H1 (cell line): Measurements from ENCODE around the gene ZMYM2. TPM values are rescaled to one million over a fixed set of nuclear protein-coding genes. Genes with fewer than 3 reads are reported as not detected.

Experiments used
- CTCF ChIA-PET: fragments of 300-600 bp; sonication (Branson Sonifier 250); formaldehyde crosslinking; loops from one replicate; lab custom pipeline; 2021; ENCODE audit not compliant: partially characterized antibody; lab: Charles Lee
- POLR2A ChIA-PET: fragments of 300-600 bp; sonication (Branson Sonifier 250); formaldehyde crosslinking; loops from one replicate; lab custom pipeline; 2021; ENCODE audit warnings: inconsistent platforms; ENCODE audit not compliant: partially characterized antibody; lab: Charles Lee
- DNase-seq, 2 experiments: peaks; one replicate each; pipeline versions ENCODE4 v3.0.0 to v3.0.0-alpha.2; 2010 to 2022; ENCODE audit warnings: low spot score in 2 of 2, low read depth in 1 of 2, mixed read lengths in 1 of 2
- FAIRE-seq: peaks from 2 replicates; lab custom pipeline; 2011; peaks lifted over from hg19 to GRCh38; lab: Jason Lieb, UNC
- H2AFZ ChIP-seq: 2 replicates; pipeline ENCODE4 v1.8.1; 2012; ENCODE audit warnings: low read length, inconsistent platforms
- H2AK5ac ChIP-seq: 2 replicates; pipeline ENCODE4 v1.6.1; 2013; ENCODE audit warnings: low read depth, low read length
- H2BK120ac ChIP-seq: replicated peaks from 2 replicates; pipeline ENCODE3; 2013; ENCODE audit warnings: low read depth, low read length, inconsistent platforms
- H2BK12ac ChIP-seq: 2 replicates; pipeline ENCODE4 v1.6.1; 2013; ENCODE audit warnings: low read depth, low read length
- H2BK15ac ChIP-seq: 2 replicates; pipeline ENCODE4 v1.6.1; 2013; ENCODE audit warnings: low read length
- H2BK20ac ChIP-seq: 2 replicates; pipeline ENCODE4 v1.6.1; 2013; ENCODE audit warnings: low read length
- H2BK5ac ChIP-seq: 2 replicates; pipeline ENCODE4 v1.6.1; 2013; ENCODE audit warnings: low read depth, low read length
- H3K14ac ChIP-seq: 2 replicates; pipeline ENCODE4 v1.6.1; 2013; ENCODE audit warnings: inconsistent platforms; ENCODE audit not compliant: insufficient read length
- H3K18ac ChIP-seq: 2 replicates; pipeline ENCODE4 v1.6.1; 2013; ENCODE audit warnings: low read length; ENCODE audit errors: extremely low read depth
- H3K23ac ChIP-seq: 2 replicates; pipeline ENCODE4 v1.6.1; 2013; ENCODE audit warnings: inconsistent platforms; ENCODE audit not compliant: insufficient read length
- H3K23me2 ChIP-seq: 2 replicates; pipeline ENCODE4 v1.6.1; 2013; ENCODE audit warnings: low read depth, low read length
- H3K27ac ChIP-seq: 2 replicates; pipeline ENCODE4 v1.6.1; 2011; ENCODE audit warnings: low read depth, low read length, inconsistent platforms
- H3K27me3 ChIP-seq, 4 experiments: replicated peaks in 1 of 4; 1 replicate in 1 of 4; 2 replicates in 3 of 4; pipeline versions ENCODE4 v1.6.1 to v1.8.1; 2011 to 2013; ENCODE audit warnings: low read length in 3 of 4, mild to moderate bottlenecking in 3 of 4, inconsistent platforms in 2 of 4, mixed read lengths in 2 of 4, moderate library complexity in 1 of 4; ENCODE audit not compliant: control insufficient read depth in 3 of 4, insufficient read depth in 3 of 4; ENCODE audit errors: extremely low read depth in 1 of 4
- H3K36me3 ChIP-seq, 4 experiments: 2 replicates each; pipeline versions ENCODE4 v1.6.1 to v1.8.1; 2011 to 2013; ENCODE audit warnings: mild to moderate bottlenecking in 4 of 4, low read length in 3 of 4, moderate library complexity in 2 of 4, control low read depth in 1 of 4, inconsistent platforms in 1 of 4; ENCODE audit not compliant: insufficient read depth in 4 of 4, control insufficient read depth in 2 of 4
- H3K4ac ChIP-seq: replicated peaks from 2 replicates; pipeline ENCODE3; 2013; ENCODE audit warnings: low read length, low read depth, mixed read lengths, inconsistent platforms; ENCODE audit not compliant: insufficient read length
- H3K4me1 ChIP-seq, 4 experiments: replicated peaks in 1 of 4; 1 replicate in 1 of 4; 2 replicates in 3 of 4; pipeline versions ENCODE4 v1.6.1 to v1.8.1; 2011 to 2013; ENCODE audit warnings: low read length in 3 of 4, inconsistent platforms in 2 of 4, mixed read lengths in 1 of 4; ENCODE audit not compliant: insufficient read depth in 4 of 4, control insufficient read depth in 3 of 4
- H3K4me2 ChIP-seq, 2 experiments: 2 replicates each; pipeline versions ENCODE4 v1.6.1 to v1.8.1; 2011 to 2013; ENCODE audit warnings: low read depth in 2 of 2, low read length in 2 of 2, control low read depth in 1 of 2, inconsistent platforms in 1 of 2, mild to moderate bottlenecking in 1 of 2; ENCODE audit not compliant: insufficient read depth in 1 of 2
- H3K4me3 ChIP-seq, 4 experiments: fragments of 200-600, 300-600 bp in 1 of 4; sonication (generic), shearing (Covaris generic), sonication (Bioruptor Twin) in 1 of 4; 2 replicates each; pipeline versions ENCODE4 v1.5.1 to v1.8.1; 2011 to 2016; ENCODE audit warnings: low read length in 4 of 4, low read depth in 3 of 4, control low read depth in 2 of 4, inconsistent platforms in 2 of 4, mild to moderate bottlenecking in 2 of 4, mixed read lengths in 1 of 4, moderate library complexity in 1 of 4; ENCODE audit not compliant: insufficient read depth in 2 of 4; ENCODE audit errors: extremely low read depth in 1 of 4
- H3K56ac ChIP-seq: replicated peaks from 2 replicates; pipeline ENCODE3; 2013; ENCODE audit warnings: low read depth, mild to moderate bottlenecking, mixed read lengths, low read length, inconsistent platforms; ENCODE audit not compliant: insufficient read length
- H3K79me1 ChIP-seq: 2 replicates; pipeline ENCODE4 v1.6.1; 2013; ENCODE audit warnings: low read depth, low read length, control low read depth
- H3K79me2 ChIP-seq, 2 experiments: 2 replicates each; pipeline versions ENCODE4 v1.6.1 to v1.8.1; 2012 to 2013; ENCODE audit warnings: low read length in 2 of 2, mild to moderate bottlenecking in 2 of 2, inconsistent platforms in 1 of 2; ENCODE audit not compliant: insufficient read depth in 2 of 2, control insufficient read depth in 1 of 2
- H3K9ac ChIP-seq, 4 experiments: replicated peaks in 1 of 4; 1 replicate in 1 of 4; 2 replicates in 3 of 4; pipeline versions ENCODE4 v1.6.1 to v1.8.1; 2011 to 2013; ENCODE audit warnings: low read depth in 3 of 4, low read length in 3 of 4, control low read depth in 2 of 4, mild to moderate bottlenecking in 2 of 4, moderate library complexity in 2 of 4, inconsistent platforms in 1 of 4; ENCODE audit errors: extremely low read depth in 1 of 4
- H3K9me3 ChIP-seq, 2 experiments: 2 replicates each; pipeline versions ENCODE4 v1.6.1 to v1.8.1; 2012 to 2013; ENCODE audit warnings: mild to moderate bottlenecking in 2 of 2, moderate library complexity in 2 of 2, control low read depth in 1 of 2, inconsistent platforms in 1 of 2, low read depth in 1 of 2, low read length in 1 of 2, mixed read lengths in 1 of 2; ENCODE audit not compliant: insufficient read depth in 2 of 2
- H4K20me1 ChIP-seq, 2 experiments: replicated peaks in 1 of 2; 2 replicates each; pipeline versions ENCODE3 to v1.8.1; 2011 to 2013; ENCODE audit warnings: inconsistent platforms in 2 of 2, low read length in 2 of 2, mild to moderate bottlenecking in 1 of 2; ENCODE audit not compliant: insufficient read depth in 2 of 2, control insufficient read depth in 1 of 2
- H4K5ac ChIP-seq: 2 replicates; pipeline ENCODE4 v1.6.1; 2013; ENCODE audit warnings: low read length, low read depth, mixed read lengths, inconsistent platforms; ENCODE audit not compliant: insufficient read length
- H4K8ac ChIP-seq: 2 replicates; pipeline ENCODE4 v1.8.0; 2013; ENCODE audit warnings: mild to moderate bottlenecking, moderate library complexity, low read length, inconsistent platforms; ENCODE audit not compliant: insufficient read depth; ENCODE audit errors: extremely low read depth
- H4K91ac ChIP-seq: replicated peaks from 2 replicates; pipeline ENCODE3; 2013; ENCODE audit warnings: low read length, mixed read lengths, inconsistent platforms; ENCODE audit not compliant: insufficient read length
- CBX8 ChIP-seq: fragments of 300-800, 300-1000 bp; sonication (generic); IDR thresholded peaks from 2 replicates; pipeline ENCODE4 v1.7.1; 2016; ENCODE audit warnings: low read depth, low read length, borderline replicate concordance
- CTBP2 ChIP-seq: IDR thresholded peaks from 2 replicates; pipeline ENCODE4 v1.7.0; 2011; ENCODE audit warnings: borderline replicate concordance, mild to moderate bottlenecking, moderate library complexity, mixed read lengths, low read length; ENCODE audit not compliant: insufficient read depth, insufficient read length
- EP300 ChIP-seq, 2 experiments: IDR thresholded peaks; 1 replicate in 1 of 2; 2 replicates in 1 of 2; pipeline ENCODE4 v1.6.1; 2011 to 2012; ENCODE audit warnings: low read depth in 2 of 2, low read length in 2 of 2, mild to moderate bottlenecking in 2 of 2, borderline replicate concordance in 1 of 2, inconsistent platforms in 1 of 2, moderate library complexity in 1 of 2
- NRF1 ChIP-seq: IDR thresholded peaks from 2 replicates; pipeline ENCODE4 v1.6.1; 2011; ENCODE audit warnings: mild to moderate bottlenecking, low read depth, low read length, improper control_type of control experiment
- POLR2AphosphoS5 ChIP-seq: IDR thresholded peaks from 2 replicates; pipeline ENCODE4 v1.6.1; 2011; ENCODE audit warnings: low read depth, low read length
- RNF2 ChIP-seq: fragments of 200-900, 300-1000 bp; sonication (generic); IDR thresholded peaks from 2 replicates; pipeline ENCODE4 v1.7.1; 2016; ENCODE audit warnings: borderline replicate concordance, low read depth, mild to moderate bottlenecking, antibody characterized with exemption, low read length; ENCODE audit not compliant: poor library complexity, severe bottlenecking; ENCODE audit errors: missing control alignments
- SIX5 ChIP-seq: IDR thresholded peaks from 2 replicates; pipeline ENCODE4 v1.6.1; 2011; ENCODE audit warnings: mild to moderate bottlenecking, low read depth, low read length
- SUZ12 ChIP-seq: fragments of 200-600 bp; sonication (generic); IDR thresholded peaks from 2 replicates; pipeline ENCODE4 v1.6.1; 2012; ENCODE audit warnings: mild to moderate bottlenecking, inconsistent platforms, low read length, moderate library complexity, mixed read lengths
- ZNF274 ChIP-seq: IDR thresholded peaks from 2 replicates; pipeline ENCODE4 v1.7.0; 2012; ENCODE audit warnings: low read length, borderline replicate concordance; ENCODE audit errors: extremely low read depth
- polyA plus RNA-seq, 7 experiments: library from polyadenylated mRNA; depleted of rRNA in 3 of 7; stranded (reverse) in 5 of 7; unstranded in 2 of 7; fragments of >200 nt in 5 of 7; fragments of 200-250 nt in 2 of 7; gene quantifications; 1 replicate in 5 of 7; 2 replicates in 1 of 7; 4 replicates in 1 of 7; pipeline versions ENCODE4 v1.2.1 to v1.2.3, GENCODE V29; 2011 to 2013; ENCODE audit warnings: missing spikeins in 2 of 7, mixed read lengths in 2 of 7
- total RNA-seq: library from RNA; stranded (reverse); fragmentation: NEBNext Ultra II Directional; extraction: Animal tissue kit (Norgen Biotek cat#: 25700); gene quantifications from 2 replicates; pipeline ENCODE4 v1.2.1, GENCODE V29; 2021
- TF ChIP-seq, protein P1 (sequence below): IDR thresholded peaks from 2 replicates; pipeline ENCODE4 v1.6.1; 2012; ENCODE audit warnings: low read length, inconsistent platforms
- TF ChIP-seq, protein P2 (sequence below): IDR thresholded peaks from 2 replicates; pipeline ENCODE4 v1.6.1; 2011; ENCODE audit warnings: low read length, improper control_type of control experiment

ZMYM2 gene
- total and polyA plus RNA-seq, 2 of the 8 experiments (the other 6 are each of a cell fraction or from before 2014, with no cell fraction given): 41.2 to 159 TPM

DNA sequence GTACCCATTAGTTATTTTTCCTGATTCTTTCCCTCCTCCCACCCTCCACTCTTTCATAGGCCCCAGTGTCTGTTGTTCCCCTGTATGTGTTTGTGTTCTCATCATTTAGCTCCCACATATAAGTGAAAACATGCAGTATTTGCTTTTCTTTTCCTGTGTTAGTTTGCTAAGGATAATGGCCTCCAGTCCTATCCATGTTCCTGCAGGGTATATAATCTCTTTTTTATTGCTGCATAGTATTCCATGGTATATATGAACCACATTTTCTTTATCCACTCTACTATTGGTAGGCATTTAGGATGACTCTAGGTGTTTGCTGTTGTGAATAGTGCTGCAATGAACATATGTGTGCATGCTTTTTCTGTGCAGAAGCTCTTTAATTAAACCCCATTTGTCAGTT is 79.4 kb downstream of the ZMYM2 start:
- peaks cover 0 to 63% (median 24%) of the 10 kb centered on the region in 4 experiments; a peak in 6 of 8 replicates for H3K36me3 ChIP-seq
- CTCF ChIA-PET: no interaction called here
- no peak for TF ChIP-seq SIX5
- TF ChIP-seq CBX8: no peak
- TF ChIP-seq NRF1: no peak
- no peak for TF ChIP-seq EP300 (IDR thresholded peaks at IDR 0.05; ENCODE audit: borderline replicate concordance in 1 of 2, low read depth in 2 of 2, low read length in 2 of 2)
- TF ChIP-seq, protein P1, sequence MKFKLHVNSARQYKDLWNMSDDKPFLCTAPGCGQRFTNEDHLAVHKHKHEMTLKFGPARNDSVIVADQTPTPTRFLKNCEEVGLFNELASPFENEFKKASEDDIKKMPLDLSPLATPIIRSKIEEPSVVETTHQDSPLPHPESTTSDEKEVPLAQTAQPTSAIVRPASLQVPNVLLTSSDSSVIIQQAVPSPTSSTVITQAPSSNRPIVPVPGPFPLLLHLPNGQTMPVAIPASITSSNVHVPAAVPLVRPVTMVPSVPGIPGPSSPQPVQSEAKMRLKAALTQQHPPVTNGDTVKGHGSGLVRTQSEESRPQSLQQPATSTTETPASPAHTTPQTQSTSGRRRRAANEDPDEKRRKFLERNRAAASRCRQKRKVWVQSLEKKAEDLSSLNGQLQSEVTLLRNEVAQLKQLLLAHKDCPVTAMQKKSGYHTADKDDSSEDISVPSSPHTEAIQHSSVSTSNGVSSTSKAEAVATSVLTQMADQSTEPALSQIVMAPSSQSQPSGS: no peak
- TF ChIP-seq, protein P2, sequence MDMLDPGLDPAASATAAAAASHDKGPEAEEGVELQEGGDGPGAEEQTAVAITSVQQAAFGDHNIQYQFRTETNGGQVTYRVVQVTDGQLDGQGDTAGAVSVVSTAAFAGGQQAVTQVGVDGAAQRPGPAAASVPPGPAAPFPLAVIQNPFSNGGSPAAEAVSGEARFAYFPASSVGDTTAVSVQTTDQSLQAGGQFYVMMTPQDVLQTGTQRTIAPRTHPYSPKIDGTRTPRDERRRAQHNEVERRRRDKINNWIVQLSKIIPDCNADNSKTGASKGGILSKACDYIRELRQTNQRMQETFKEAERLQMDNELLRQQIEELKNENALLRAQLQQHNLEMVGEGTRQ: no peak
- no peak for TF ChIP-seq ZNF274
- no peak for TF ChIP-seq RNF2
- TF ChIP-seq POLR2AphosphoS5: no peak
- TF ChIP-seq SUZ12: no peak
- TF ChIP-seq CTBP2: no peak

More for the DNA sequence above, 79.4 kb downstream of the ZMYM2 start:
- Histone ChIP-seq H3K4me2 (no peak overlapping the region), H3K4ac (no peak overlapping the region), H2BK15ac (no peak overlapping the region), H3K4me1 (no peaks in the 10 kb centered on the region), H4K91ac (no peak overlapping the region), H4K5ac (no peak overlapping the region), H3K23me2 (no peaks in the 10 kb centered on the region), H2BK5ac (no peak overlapping the region), H3K4me3 (no peak overlapping the region), H3K14ac (no peak overlapping the region), H3K27me3 (no peaks in the 10 kb centered on the region), H3K23ac (no peak overlapping the region), H3K79me1 (no peaks in the 10 kb centered on the region; the same call in 1 of the 2 replicates), H3K9ac (no peak overlapping the region), H3K9me3 (no peaks in the 10 kb centered on the region), H4K8ac (no peak overlapping the region), H2BK20ac (no peak overlapping the region), H3K79me2 (peaks cover 0 to 81% of the 10 kb centered on the region in 2 experiments; a peak in 3 of 4 replicates), H2BK12ac (no peak overlapping the region), H4K20me1 (peaks cover under 1 to 3% of the 10 kb centered on the region in 2 experiments), H2AK5ac (no peak overlapping the region), H2AFZ (no peak overlapping the region), H3K56ac (no peak overlapping the region), H2BK120ac (no peak overlapping the region), H3K18ac (no peak overlapping the region), H3K27ac (no peak overlapping the region)
- DNase-seq: no peak
- POLR2A ChIA-PET: interaction anchor here (0.7 kb wide), 1 partner anchor 18 kb away, joined by 3 read pairs; no protein-coding TSS in a partner anchor
- FAIRE-seq: no peak
